ENCODE results near the gene ATOX1. TPM values are rescaled to one million over a fixed set of nuclear protein-coding genes. Genes with fewer than 3 reads are reported as not detected.
A peak's percentile ranks its signal among the peaks of the same experiment; 100 is the strongest.

ATOX1 gene
- total and polyA plus RNA-seq, 2 of the 8 experiments (the other 6 are each of a cell fraction or from before 2014, with no cell fraction given): 79.9 to 232 TPM

- TF ChIP-seq SP1 (IDR thresholded peaks at IDR 0.05; ENCODE audit: low read depth, low read length): no peak
- TF ChIP-seq POLR2AphosphoS5 (IDR thresholded peaks at IDR 0.05; ENCODE audit: low read depth, low read length): no peak; the same call in 1 of the 2 replicates
- no peak for TF ChIP-seq CEBPB (IDR thresholded peaks at IDR 0.05; ENCODE audit: low read depth, low read length)
- TF ChIP-seq RXRA (IDR thresholded peaks at IDR 0.05; ENCODE audit: insufficient read depth, low read depth, low read length): no peak
- peak; percentile 68 for TF ChIP-seq TBP (IDR thresholded peaks at IDR 0.05; ENCODE audit: low read depth, low read length)
- no peak for TF ChIP-seq SP4 (IDR thresholded peaks at IDR 0.05; ENCODE audit: low read length)
- TF ChIP-seq ATF3 (IDR thresholded peaks at IDR 0.05; ENCODE audit: insufficient read depth, low read depth, low read length): 0 out of 2 replicates have a peak, but pooled peaks have one; percentile 18
- no peak for TF ChIP-seq CTBP2 (IDR thresholded peaks at IDR 0.05; ENCODE audit: borderline replicate concordance, insufficient read depth, insufficient read length, low read length)
- TF ChIP-seq RAD21 (IDR thresholded peaks at IDR 0.05 in 1 of 2, conservative IDR thresholded peaks at IDR 0.05 in 1 of 2; ENCODE audit: low read depth in 2 of 2, low read length in 2 of 2): no peak
- TF ChIP-seq NANOG (IDR thresholded peaks at IDR 0.05; ENCODE audit: insufficient read depth, low read depth, low read length, poor library complexity, severe bottlenecking): no peak
- TF ChIP-seq SRF (IDR thresholded peaks at IDR 0.05; ENCODE audit: low read depth, low read length): no peak
- no peak for TF ChIP-seq BRCA1 (IDR thresholded peaks at IDR 0.05; ENCODE audit: low read depth, low read length)
- TF ChIP-seq TAF1 (IDR thresholded peaks at IDR 0.05; ENCODE audit: low read depth, low read length): peak; percentile 66
- no peak for TF ChIP-seq TEAD4 (IDR thresholded peaks at IDR 0.05; ENCODE audit: low read depth, low read length)
- no peak for TF ChIP-seq FOSL1 (IDR thresholded peaks at IDR 0.05; ENCODE audit: insufficient read depth, low read depth, low read length)
- TF ChIP-seq SAP30 (IDR thresholded peaks at IDR 0.05; ENCODE audit: insufficient read depth, insufficient replicate concordance, low read length): no peak
- TF ChIP-seq CHD1 (IDR thresholded peaks at IDR 0.05; ENCODE audit: low read depth, low read length): no peak
- TF ChIP-seq ATF2 (IDR thresholded peaks at IDR 0.05; ENCODE audit: low read length): 0 out of 2 replicates have a peak, but pooled peaks have one; percentile 47
- no peak for TF ChIP-seq SP2 (IDR thresholded peaks at IDR 0.05; ENCODE audit: low read length)
Observed at GRCh38 chr5:151770383-151771258, 12.2 kb upstream of the ATOX1 start (continued).

All from H1 (cell line).